Chondrocyte (in vitro differentiated cells): ENCODE data around the gene EPHB1. TPM values are rescaled to one million over a fixed set of nuclear protein-coding genes. Genes with fewer than 3 reads are reported as not detected.
"Not testable (repeated sequence)": the region's sequence is repeated elsewhere in the genome, so short reads cannot be mapped to it uniquely, and the experiment has no call there.

Source experiments
- DNase-seq: peaks from one replicate; pipeline ENCODE4 v3.0.0; 2021; ENCODE audit warnings: mixed read lengths, low spot score
- H3K27ac Mint-ChIP-seq: one replicate; pipeline ENCODE4 v1.8.0; 2021; ENCODE audit warnings: mild to moderate bottlenecking, moderate library complexity, mixed read lengths; ENCODE audit not compliant: unreplicated experiment
- H3K27me3 Mint-ChIP-seq: 2 replicates; pipeline ENCODE4 v1.8.0; 2021; ENCODE audit warnings: low read depth, mixed read lengths
- H3K36me3 Mint-ChIP-seq: 2 replicates; pipeline ENCODE4 v1.8.0; 2021; ENCODE audit warnings: low read depth, mixed read lengths
- H3K4me1 Mint-ChIP-seq: 2 replicates; pipeline ENCODE4 v1.8.0; 2021; ENCODE audit warnings: low read depth, mild to moderate bottlenecking, mixed read lengths
- H3K4me3 Mint-ChIP-seq: one replicate; pipeline ENCODE4 v1.8.0; 2021; ENCODE audit warnings: mild to moderate bottlenecking, moderate library complexity, mixed read lengths; ENCODE audit not compliant: unreplicated experiment
- H3K9me3 Mint-ChIP-seq: 2 replicates; pipeline ENCODE4 v1.8.0; 2021; ENCODE audit warnings: low read depth, mixed read lengths
- CTCF ChIP-seq: fragments of 200-600 bp; sonication (generic); IDR thresholded peaks from 2 replicates; pipeline ENCODE4 v1.5.0; 2021; ENCODE audit warnings: antibody characterized with exemption, mild to moderate bottlenecking, moderate library complexity
- total RNA-seq: library from RNA; stranded (reverse); gene quantifications from 3 replicates; pipeline ENCODE4 v1.2.1, GENCODE V29; 2021

Gene EPHB1
- total RNA-seq, 1 donor from 2014 or later: 1.7 TPM

DNA sequence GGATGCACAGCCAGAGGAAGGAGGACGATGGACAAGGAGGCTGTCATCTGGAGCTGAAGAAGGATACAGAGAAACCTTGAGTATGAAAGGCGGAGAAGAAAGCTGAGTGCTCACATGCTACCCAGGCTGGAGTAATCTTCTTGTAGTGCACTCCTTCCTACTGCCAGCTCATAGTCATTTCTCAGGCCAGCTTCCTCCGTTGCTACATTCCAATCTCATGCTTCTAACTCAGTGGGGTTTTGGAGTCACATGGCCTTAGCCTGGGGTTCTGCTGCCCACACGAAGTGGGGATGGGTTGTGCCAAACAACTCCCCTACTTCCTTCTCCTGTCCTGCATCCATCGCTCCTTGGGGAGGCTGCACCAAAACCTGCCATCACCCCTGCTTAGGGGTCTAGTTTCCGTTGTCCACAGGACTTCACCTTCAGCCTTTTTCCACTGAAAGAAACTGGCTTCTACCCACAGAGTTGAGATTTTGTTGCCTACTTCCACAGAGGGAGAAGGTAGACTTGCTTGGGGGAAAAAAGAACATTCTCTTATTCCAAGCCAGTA lies 239.9 kb downstream of the EPHB1 start:
- H3K36me3 Mint-ChIP-seq: no peaks in the 10 kb centered on the region
- no peak overlapping the region for H3K4me3 Mint-ChIP-seq
- peaks cover 5% of the 10 kb centered on the region for H3K4me1 Mint-ChIP-seq
- no peak overlapping the region for H3K27ac Mint-ChIP-seq
- no peak for DNase-seq
- H3K27me3 Mint-ChIP-seq: peaks cover 22% of the 10 kb centered on the region
- no peak for TF ChIP-seq CTCF
- no peaks in the 10 kb centered on the region for H3K9me3 Mint-ChIP-seq

DNA sequence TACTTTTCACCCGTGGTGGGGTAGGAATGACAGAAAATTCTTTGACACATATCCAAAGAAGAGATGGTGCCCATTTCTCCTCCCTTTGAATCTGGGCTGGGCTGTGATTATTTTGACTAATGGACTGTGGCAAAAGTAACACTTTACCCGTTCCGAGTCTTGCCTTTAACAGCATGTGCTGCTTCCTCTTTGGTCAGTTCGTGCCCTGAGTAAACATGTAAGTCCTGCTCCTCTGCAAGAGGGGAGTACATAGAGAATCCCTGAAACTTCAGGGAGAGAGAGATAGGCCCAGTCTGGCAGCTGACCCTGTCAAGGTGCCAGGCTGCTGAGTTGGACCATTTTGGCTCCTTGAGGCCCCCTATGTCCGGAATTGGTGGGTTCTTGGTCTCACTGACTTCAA lies 243.1 kb downstream of the EPHB1 start:
- Mint-ChIP-seq H3K27me3 (peaks cover 6% of the 10 kb centered on the region), H3K36me3 (no peaks in the 10 kb centered on the region), H3K9me3 (no peaks in the 10 kb centered on the region), H3K27ac (no peak overlapping the region), H3K4me3 (no peak overlapping the region), H3K4me1 (no peaks in the 10 kb centered on the region)
- no peak for DNase-seq
- TF ChIP-seq CTCF: no peak

GRCh38 chr3:135039536-135039935 lies 244.5 kb downstream of the EPHB1 start:
- not testable (repeated sequence) for H3K36me3 Mint-ChIP-seq, H3K4me1 Mint-ChIP-seq, H3K4me3 Mint-ChIP-seq, H3K9me3 Mint-ChIP-seq, H3K27me3 Mint-ChIP-seq, H3K27ac Mint-ChIP-seq, DNase-seq

DNA sequence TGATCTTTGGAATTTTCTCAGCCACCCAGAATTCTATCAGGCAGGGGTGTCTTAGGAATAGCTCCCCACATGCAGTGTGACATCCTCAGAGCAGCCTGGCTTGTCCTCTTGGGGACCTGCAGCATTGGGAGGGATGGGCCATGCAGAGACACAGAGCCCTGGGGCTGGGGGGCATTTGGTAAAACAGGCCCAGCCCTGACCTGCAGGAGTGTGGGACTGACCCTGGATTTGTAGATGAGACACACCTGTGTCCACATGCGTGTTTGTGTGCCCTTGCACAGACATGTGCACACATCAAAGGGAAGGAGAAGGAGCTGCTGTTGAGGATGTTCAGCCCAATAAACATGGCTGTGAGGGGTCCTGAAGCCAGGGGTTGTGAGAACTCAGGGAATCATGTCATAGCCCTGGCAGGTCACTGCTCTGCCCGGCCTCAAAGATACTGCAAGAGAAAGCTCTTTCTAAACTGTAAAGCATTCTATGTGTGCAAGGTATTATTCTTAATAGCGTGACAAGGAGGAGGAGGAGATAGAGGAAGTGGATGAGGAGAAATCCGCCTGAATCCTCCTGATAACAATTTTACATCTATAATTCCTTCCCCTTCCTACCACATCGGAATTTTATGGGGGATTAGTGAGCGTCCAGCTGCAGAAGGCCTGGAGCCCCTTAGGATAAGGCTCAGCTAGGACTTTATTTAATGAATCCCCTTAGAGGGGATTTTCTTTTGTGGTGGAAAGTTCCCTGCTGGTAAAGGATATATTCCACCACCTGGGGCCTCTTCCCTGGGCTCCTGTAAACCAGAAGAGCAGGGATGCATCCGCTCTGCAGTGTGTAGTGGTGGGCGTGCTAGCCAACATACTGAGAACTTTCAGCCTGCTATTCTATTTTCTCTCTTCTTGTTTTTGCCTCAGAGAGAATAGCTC lies 245.5 kb downstream of the EPHB1 start:
- Mint-ChIP-seq H3K27ac (no peak overlapping the region), H3K4me3 (no peak overlapping the region), H3K27me3 (no peaks in the 10 kb centered on the region), H3K36me3 (no peaks in the 10 kb centered on the region), H3K4me1 (no peaks in the 10 kb centered on the region), H3K9me3 (no peaks in the 10 kb centered on the region)
- TF ChIP-seq CTCF: no peak
- DNase-seq: no peak

- no peaks in the 10 kb centered on the region for H3K27me3 Mint-ChIP-seq
- no peak overlapping the region for H3K27ac Mint-ChIP-seq
- no peaks in the 10 kb centered on the region for H3K9me3 Mint-ChIP-seq
- no peak for DNase-seq
- no peaks in the 10 kb centered on the region for H3K4me1 Mint-ChIP-seq
- no peak overlapping the region for H3K4me3 Mint-ChIP-seq
- no peak for TF ChIP-seq CTCF
- H3K36me3 Mint-ChIP-seq: no peaks in the 10 kb centered on the region
These were observed 246.5 kb downstream of the EPHB1 start for GRCh38 chr3:135041601-135042000.
